ENCODE data around the gene TMEM126A.
"Not testable (repeated sequence)": the region's sequence is repeated elsewhere in the genome, so short reads cannot be mapped to it uniquely, and the experiment has no call there.

Gene TMEM126A

DNA sequence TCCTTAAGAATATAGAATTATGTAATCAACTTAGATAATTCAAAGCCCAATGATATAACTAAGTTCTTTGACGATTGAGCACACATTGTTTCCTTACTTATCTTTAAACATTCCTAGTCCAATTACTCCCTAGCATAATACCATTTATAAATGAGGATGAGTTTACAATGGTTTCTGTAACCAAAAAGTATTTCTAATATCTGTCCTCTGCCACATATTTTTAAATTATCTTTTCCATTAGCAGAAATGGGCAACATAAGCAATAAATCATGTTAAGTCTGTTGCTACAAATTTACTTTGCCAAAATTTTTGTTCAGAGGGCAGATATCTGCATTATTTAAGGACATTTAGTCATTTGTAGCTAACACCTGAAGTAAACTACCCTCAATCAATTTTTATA is 10.4 kb downstream of the TMEM126A start:
- DNase-seq (ENCODE audit: low read depth) = no peak

DNA sequence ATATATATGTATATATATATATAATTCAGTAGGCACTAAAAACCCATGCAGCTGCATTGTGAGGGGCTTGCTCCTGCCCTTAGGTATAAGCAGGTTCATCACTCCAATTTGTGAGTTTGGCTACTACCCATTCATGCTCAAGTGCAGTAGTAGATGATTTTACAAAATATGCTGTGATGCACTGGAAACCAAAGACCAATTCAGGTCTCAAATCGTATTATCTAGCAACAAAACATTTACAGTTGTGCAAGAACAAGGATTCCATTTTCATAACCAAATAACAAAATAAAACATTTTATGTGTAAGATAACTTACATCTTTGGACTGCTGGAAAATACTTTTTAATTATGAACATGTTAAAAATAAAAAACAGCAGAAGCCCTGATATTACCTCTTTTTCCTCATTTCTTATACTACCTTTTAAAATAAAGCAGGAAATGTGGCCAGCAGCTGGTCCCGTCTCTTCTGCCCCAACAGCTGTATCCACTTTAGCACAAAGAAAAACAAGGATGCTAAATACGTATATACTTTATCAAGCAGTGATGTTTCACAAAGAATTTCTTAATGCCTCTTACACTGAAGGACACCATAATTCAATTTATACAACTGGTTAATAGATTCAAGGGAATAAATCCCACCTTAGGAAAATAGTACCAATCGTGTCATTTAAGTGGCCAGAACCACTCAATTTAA is 14.4 kb downstream of the TMEM126A start:
- no peak for DNase-seq (ENCODE audit: low read depth)

DNA sequence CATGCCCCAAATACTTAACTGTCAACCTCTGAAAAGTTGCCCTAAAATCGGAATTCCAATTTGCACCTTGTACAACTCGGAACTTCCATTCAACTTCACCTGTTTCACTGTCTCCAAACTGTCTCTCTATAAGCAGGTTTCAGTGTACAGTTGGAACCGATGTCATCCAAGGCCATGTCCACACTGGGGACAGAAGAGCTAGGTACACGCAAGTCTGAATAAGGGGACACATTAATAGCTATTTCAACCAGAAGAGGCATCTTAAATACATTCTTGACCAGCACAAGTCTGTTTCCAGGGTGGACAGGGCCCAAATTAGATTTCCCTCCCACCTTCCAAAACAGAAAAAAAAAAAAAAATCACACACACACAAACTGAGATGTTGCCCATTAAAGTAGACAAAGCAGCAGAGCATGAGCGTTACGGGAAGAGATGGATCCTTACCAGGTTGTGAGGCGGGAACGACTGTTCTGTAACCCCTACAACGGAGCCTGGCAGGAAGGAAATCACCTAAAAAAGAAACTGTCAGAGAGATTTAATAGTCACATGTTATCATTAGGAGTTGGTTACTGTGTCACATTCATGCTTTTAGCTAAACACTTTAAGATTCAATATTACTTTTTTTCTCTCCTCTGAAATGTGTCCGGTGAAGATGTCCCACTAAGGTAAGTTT is 15.4 kb downstream of the TMEM126A start:
- DNase-seq (ENCODE audit: low read depth) = no peak

DNA sequence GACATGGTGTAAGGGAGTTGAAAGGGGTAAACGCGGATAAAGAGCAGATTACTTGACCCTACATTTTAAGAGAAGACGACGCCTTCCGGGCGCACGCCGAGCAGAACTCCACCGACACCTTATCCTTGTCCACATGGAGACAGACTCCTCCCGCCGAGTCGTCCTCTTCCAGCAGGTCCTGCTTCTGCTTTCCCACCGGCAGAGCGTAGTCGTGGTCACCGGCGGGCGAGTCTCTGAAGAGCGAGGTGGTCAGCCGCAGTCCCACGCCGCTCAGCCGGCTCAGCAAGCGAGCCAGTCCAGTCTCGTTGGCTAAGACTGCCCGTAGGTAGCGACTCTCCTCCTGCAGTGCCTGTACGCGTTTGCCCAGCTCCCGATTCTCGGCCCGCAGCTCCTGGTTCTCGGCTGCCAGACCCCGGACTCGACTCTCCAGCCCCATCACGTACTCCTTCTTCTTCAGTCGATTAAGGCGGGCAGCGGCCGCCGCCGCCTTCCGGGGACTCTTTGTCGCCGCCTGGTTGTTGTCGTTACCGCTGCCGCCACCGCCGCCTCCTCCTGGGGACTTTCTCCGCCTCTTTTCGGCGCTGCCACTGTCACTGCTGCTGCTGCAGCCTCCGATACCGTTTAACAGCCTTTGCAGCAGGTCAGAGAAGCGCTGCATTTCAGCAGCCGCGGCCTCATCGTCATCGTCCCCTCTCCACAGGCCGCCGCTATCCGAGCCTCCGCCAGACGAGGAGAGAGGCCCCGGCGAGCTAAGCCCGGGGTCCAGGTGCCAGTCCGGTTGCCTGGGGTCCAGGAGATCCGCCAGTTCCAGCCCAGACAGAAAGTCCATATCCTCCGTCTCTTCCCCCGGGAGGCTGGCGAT is 16.2 kb downstream of the TMEM126A start:
- peak; percentile 49 for DNase-seq (ENCODE audit: low read depth)

DNA sequence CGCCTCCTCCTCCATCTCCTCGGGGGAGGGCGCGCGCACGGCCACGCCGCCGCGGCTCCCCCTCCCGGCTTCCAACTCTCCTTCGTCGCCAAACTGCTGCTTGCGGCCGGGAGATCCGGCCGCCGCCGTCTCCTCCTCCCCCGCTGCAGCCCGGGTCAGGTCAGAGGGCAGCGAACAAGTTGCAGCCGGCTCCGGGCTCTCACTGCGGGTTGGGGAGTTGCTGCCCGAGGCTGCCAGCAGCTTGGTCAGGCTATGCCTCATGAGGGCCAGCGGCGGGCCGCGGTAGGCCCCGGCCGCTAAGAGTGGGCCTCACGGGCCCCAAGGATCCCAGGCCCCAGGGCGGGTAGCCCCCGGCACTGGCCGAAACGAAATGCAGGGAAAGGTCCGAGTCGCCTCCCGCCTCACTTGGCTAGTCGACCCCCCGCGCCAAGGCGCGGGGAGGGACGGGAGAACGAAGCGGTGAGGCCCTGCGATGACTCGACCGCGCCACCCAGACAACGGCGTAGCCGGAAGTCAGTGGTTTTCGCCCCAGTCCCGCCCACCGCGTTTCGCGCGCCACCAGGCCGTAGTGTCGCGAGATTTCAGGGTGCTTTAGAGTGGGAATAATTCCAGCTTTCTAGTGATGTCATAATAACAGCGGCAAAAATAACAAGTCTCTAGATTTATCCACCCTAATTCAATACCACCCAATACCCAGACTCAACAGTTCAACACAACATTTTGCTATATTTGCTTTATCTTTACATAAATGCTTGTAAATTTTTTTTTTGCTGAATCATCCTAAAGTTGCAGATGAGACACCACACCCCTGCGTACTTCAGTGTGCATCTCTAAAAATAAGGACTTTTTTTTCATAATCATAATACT is 17.1 kb downstream of the TMEM126A start, which contains the start of gene CREBZF:
Gene CREBZF (minus strand): TSS at position 515 of the 867 bp plus-strand sequence. CDS start 254 bp downstream, at position 261.
- peak; percentile 94 for DNase-seq (ENCODE audit: low read depth)

DNA sequence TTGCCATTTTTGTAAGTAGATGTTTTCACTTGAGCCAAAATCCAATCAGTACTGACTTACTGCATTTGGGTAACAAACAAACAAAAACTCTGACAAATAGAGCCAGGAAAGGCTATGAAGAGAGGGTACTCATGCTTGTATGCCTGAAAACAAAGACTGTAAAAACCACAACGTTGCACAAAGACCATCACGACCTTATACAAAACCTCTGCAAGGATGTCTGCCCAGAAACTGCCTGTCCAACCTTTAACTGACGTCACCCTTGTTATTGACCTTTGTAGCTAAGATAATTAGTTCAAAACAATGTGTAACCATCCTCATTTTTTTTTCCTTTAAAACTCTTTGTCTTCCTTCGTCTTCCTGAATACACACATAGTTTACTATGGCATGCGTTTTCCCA is 18.0 kb downstream of the TMEM126A start:
- no peak for DNase-seq (ENCODE audit: low read depth)

DNA sequence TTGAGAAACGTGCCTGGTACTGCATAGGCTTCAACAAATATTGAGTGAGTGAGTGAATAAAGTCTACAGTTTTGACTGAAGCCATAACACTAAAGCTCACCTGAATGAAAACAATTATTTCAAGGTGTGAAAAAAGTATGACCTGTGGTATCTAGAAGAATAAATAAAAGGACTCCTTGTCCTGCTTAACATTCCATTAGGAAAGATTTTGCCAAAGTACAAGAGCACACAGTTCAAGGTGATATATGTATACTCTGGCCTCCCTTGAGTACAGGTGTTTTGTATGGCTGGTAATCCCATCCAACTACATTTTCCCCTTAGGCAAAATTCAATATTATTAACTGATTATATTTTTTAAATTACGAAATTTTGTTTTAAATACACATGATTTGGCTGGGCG is 18.9 kb downstream of the TMEM126A start:
- DNase-seq (ENCODE audit: low read depth) = no peak

DNA sequence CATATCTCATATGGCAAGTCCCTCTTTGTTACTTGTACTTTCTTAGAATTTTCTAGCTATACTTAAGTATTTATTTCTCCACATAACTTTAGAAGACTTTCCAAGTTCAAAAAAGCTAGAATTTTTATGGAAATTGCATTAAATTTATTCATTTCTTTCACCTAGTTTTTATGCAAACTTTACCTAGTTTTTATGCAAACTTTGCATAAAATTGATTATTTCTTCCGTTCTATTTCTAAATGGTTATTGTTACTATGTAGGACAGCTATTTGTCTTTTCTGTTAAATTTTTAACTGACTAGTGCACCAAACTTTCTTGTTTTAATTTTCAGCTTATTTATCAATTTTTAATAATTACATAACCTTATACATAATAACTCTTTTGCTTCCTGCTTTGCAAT is 20.4 kb downstream of the TMEM126A start:
- DNase-seq (ENCODE audit: low read depth) = no peak

DNA sequence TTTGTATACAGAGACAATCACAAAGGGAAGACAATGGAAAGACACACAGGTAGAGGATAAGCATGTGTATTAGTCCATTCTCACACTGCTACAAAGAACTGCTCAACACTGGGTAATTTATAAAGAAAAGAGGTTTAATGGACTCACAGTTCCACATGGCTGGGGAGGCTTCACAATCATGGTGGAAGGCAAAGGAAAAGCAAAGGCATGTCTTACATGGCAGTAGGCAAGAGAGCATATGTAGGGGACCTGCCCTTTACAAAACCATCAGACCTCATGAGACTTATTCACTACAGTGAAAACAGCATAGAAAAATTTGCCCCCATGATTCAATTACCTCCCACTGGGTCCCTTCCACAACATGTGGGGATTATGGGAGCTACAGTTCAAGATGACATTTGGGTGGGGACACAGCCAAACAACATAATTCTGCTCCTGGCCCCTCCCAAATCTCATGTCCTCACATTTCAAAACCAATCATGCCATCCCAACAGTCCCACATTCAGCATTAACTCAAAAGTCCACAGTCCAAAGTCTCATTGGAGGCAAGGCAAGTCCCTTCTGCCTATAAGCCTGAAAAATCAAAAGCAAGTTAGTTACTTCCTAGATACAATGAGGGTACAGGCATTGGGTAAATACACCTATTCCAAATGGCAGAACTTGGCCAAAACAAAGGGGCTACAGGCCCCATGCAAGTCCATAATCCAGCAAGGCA is 23.3 kb downstream of the TMEM126A start:
- DNase-seq (ENCODE audit: low read depth) = not testable (repeated sequence)

DNA sequence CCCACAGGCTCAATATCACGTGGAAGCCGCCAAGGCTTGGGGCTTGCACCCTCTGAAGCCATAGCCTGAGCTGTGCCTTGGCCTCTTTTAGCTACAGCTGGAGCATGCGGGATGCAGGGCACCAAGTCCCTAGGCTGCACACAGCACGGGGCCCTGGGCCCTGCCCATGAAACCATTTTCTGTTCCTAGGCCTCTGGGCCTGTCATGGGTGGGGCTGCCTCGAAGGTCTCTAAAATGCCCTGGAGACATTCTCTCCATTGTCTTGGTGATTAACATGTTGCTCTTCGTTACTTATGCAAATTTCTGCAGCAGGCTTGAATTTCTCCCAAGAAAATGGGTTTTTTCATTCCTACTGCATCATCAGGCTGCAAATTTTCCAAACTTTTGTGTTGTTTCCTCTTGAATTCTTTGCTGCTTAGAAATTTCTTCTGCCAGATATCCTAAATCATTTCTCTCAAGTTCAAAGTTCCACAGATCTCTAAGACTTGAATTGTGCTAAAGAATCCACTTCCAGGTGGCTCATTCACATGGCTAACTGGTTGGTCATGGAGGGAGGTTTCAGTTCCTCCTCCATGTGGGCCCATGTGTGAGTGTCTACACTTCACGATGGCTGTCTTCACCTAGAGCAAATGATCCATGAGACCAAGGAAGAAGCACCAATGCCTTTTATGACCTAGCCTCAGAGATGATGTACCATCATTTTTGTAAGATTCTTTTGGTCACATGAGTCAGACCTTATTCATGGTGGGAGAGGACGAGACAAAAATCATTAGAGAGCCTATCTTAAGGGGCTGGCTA is 24.5 kb downstream of the TMEM126A start:
- no peak for DNase-seq (ENCODE audit: low read depth)

DNA sequence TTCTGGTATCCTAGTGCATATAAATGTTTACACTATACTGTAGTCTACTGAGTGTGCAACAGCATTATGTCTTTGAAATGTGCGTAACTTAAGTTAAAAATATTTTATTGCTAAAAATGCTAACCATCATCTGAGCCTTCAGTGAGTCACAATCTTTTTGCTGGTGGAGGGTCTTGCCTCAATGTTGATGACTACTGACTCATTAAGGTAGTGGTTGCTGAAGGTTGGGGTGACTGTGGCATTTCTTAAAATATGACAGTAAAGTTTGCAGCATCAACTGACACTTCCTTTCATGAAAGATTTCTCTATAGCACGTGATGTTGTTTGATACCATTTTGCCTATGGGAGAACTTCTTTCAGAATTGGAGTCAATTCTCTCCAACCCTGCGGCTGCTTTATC is 25.6 kb downstream of the TMEM126A start:
- DNase-seq (ENCODE audit: low read depth) = no peak

DNA sequence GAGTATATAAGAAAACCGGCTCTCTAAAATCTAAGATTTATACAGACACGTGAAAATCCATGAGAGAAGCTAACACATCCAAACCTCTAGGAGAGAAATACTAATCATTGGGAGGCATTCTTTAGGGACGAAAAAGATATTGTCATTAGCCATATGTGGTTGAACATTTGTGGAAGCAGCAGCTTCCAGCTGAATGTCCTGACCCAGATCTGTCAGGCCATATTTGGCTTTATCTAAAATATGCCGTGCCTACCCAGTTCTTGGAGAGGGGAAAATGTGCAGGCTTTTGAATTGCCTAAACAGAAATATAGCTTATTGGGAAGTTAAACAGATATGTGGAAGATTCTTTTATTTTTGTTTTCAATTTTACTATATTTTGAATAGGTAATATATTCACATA is 31.8 kb downstream of the TMEM126A start:
- DNase-seq (ENCODE audit: low read depth) = no peak

DNA sequence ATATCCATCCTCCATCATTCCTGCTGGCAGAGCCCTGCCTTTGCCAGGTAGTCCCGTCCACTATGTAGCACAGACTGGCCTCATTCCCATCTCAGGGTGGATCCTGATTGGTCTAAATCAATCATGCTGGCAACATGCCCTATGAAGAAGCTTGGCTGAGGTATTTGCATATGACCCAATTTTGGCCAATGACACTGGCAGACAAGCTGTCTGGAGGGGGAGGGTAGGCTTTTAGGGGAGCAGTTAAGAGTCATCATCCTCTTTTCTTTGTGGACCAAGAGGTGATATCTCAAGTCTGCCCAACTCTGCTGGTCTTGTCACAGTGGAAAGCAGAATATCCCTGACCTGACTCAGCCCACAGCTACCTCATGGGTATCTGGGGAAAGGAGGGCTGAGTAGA is 33.1 kb downstream of the TMEM126A start:
- DNase-seq (ENCODE audit: low read depth) = no peak

DNA sequence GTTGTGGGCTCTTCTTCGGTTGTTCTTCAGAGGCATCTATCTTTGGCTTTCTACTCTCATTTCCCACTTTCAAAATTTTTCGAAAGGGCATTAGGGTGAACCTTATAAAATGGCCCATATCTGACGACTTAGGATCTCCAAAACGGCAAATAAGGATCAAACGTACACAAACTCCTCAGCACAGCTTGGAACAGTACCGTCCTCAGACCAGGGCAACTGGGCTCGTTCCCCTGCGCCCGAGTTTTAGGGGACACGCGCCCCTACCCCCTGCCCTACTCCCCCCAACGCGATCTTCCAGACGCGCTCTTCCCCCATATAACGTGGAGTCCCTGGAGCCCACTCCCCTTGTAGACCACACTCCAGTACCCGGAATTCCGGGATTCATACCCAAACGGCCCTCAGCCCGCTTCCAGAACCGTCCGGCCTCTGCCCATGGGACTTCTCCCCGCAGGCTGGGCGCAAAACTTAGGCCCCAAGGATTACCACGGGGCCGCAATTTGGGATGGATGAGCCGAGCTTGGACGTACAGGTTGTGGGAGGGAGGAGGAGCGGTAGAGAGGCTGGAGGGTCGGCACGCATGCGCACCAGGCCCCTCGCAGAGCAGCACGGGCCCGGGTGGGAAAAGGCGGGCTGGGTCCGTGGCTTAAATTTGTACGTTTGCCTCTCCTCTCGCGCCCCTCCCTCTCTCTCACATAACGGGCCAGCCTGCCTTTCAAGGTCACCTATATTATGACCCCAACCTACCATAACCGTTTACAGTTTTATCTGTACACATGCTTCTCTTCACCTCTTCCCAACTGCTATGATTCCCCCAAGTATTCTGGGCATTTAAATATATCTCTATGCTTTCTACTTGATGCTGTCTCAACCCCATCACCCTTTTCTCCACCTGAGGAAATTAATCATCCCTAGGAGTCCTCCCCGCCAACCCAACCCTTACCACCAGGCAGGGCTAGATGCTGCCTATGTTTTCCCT is 34.9 kb downstream of the TMEM126A start:
- DNase-seq (ENCODE audit: low read depth) = peak; percentile 23

DNA sequence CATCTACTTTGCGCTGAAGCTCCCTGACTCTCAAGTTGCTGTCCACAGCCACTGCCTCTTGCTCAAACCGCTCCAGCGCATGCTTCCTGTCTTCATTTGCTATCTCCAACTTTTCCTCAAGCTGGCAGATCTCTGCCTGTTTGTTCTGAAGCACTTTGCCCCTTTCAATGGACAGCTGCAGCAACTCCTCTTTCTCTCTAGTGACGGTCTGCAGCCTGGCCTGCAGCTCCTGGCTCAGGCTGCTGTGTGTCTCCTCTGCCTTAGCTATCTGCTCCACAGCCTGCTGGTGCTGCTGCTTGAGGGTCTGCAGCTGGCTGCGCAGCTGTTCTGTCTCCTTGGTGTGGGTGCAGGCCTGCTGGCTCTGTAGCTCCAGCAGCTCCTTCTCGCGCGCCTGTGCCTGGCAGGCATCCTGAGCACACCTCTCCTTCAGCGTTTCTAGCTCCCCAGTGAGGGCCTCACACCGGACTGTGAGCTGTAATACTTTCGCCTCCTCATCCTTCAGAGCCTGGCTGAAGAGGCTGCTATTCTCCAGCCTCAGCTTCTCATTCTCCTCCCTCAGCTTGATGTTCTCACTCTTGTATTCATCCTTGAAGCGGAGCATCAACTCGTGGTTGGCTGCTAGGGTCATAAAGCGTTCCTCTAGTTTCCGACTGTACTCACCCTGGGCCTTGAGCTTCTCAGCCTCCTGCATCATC is 37.5 kb downstream of the TMEM126A start:
- no peak for DNase-seq (ENCODE audit: low read depth)

DNA sequence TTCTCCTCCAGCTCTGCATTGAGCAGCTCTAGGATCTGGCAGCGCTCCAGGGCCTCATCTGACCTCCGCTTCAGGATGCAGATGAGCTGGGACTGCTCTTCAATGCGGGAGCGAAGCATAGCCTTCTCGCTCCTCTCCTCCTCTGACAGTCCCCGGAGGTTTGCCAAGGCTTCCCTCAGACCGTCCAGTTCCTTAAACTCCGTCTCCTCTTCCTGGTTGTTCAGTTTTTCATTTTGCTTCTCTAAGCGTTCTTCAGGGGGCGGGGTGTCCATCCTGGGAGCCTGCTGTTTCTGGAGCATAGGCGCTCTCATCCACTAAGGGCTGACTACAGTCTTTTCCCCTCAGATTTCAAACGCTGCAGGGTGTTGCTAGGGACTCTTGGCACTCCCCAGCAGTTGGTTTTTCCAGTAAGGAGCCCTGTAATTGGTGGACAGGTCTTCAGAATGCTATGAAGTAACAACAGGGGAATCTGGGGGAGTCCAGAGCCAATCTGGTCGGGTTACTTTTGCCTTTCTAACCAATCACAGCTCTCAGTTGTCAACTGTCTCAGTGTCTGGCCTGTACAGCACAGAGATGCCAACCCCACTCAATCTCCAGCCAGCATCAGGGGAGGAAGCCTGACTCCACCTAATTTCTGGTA is 38.2 kb downstream of the TMEM126A start, which contains the start of gene CCDC89:
Gene CCDC89 (minus strand): TSS at position 376 of the 640 bp plus-strand sequence. CDS start 65 bp downstream, at position 311.
- DNase-seq (ENCODE audit: low read depth) = peak; percentile 94

DNA sequence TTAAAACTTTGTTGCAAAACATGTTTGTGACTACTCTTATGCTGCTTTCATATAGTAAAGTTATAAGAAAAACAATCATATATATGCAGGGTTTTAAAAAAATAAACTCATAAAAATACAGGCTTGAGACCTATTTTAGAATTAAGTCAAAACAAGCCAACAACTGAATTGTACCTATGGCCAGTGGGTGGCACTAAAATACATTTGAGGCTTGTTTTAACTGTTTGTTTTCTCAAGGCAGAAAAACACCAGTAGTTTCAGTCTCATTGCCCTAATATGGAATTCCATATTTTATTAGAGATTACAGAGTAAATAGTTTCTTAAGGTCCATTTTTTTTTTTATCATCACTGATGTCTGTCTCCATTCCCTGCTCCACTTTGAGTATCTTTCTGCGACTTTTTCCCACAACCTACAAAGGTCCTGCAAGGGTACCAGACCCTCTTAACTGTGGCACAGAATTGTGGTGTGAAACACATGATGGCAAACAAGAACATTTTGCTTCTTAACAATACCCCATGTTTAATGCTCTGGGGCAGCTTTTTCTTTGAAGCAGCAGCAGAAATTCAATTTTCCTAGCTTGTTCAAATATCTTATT is 46.7 kb downstream of the TMEM126A start:
- DNase-seq (ENCODE audit: low read depth) = peak; percentile 60

All from iris pigment epithelial cell (primary cell).